WTC11 (cell line): ENCODE measurements around the gene EDAR.

Experiments used
- E2F4 ChIP-seq: sonication (generic); formaldehyde crosslinking; IDR thresholded peaks from 2 replicates; pipeline ENCODE4 v1.8.1; 2022; ENCODE audit warnings: low read depth, mild to moderate bottlenecking, moderate library complexity, missing genetic modification reagents, borderline replicate concordance
- FOXK1 ChIP-seq: sonication (generic); formaldehyde crosslinking; IDR thresholded peaks from 2 replicates; pipeline ENCODE4 v1.8.0; 2022; ENCODE audit warnings: mild to moderate bottlenecking, moderate library complexity, missing genetic modification reagents
- IRF2 ChIP-seq: sonication (generic); formaldehyde crosslinking; IDR thresholded peaks from 2 replicates; pipeline ENCODE4 v1.8.0; 2022; ENCODE audit warnings: low read depth, missing genetic modification reagents, borderline replicate concordance
- JUN ChIP-seq: sonication (generic); formaldehyde crosslinking; IDR thresholded peaks from 2 replicates; pipeline ENCODE4 v1.8.0; 2023; ENCODE audit warnings: mild to moderate bottlenecking, missing genetic modification reagents
- NR2C2 ChIP-seq: sonication (generic); formaldehyde crosslinking; IDR thresholded peaks from 2 replicates; pipeline ENCODE4 v1.8.0; 2022; ENCODE audit warnings: mild to moderate bottlenecking, missing genetic modification reagents
- TCF7 ChIP-seq: sonication (generic); formaldehyde crosslinking; IDR thresholded peaks from 2 replicates; pipeline ENCODE4 v1.8.0; 2022; ENCODE audit warnings: mild to moderate bottlenecking, low read depth, missing genetic modification reagents, moderate library complexity
- TEAD4 ChIP-seq: sonication (generic); formaldehyde crosslinking; IDR thresholded peaks from 2 replicates; pipeline ENCODE4 v1.8.0; 2022; ENCODE audit warnings: mild to moderate bottlenecking, missing genetic modification reagents
- ZNF121 ChIP-seq: sonication (generic); formaldehyde crosslinking; IDR thresholded peaks from 2 replicates; pipeline ENCODE4 v1.8.0; 2023; ENCODE audit warnings: missing genetic modification reagents
- TF ChIP-seq, protein P1 (sequence below): fragments of 200-600 bp; IDR thresholded peaks from 2 replicates; pipeline ENCODE4 v1.8.0; 2022; ENCODE audit warnings: antibody characterized with exemption
- TF ChIP-seq, protein P2 (sequence below): sonication (generic); formaldehyde crosslinking; IDR thresholded peaks from 2 replicates; pipeline ENCODE4 v1.8.0; 2022; ENCODE audit warnings: mild to moderate bottlenecking, missing genetic modification reagents
- TF ChIP-seq, protein P3 (sequence below): sonication (generic); formaldehyde crosslinking; IDR thresholded peaks from 2 replicates; pipeline ENCODE4 v1.8.1; 2022; ENCODE audit warnings: low read depth, missing genetic modification reagents, borderline replicate concordance

- TF ChIP-seq, protein P1, sequence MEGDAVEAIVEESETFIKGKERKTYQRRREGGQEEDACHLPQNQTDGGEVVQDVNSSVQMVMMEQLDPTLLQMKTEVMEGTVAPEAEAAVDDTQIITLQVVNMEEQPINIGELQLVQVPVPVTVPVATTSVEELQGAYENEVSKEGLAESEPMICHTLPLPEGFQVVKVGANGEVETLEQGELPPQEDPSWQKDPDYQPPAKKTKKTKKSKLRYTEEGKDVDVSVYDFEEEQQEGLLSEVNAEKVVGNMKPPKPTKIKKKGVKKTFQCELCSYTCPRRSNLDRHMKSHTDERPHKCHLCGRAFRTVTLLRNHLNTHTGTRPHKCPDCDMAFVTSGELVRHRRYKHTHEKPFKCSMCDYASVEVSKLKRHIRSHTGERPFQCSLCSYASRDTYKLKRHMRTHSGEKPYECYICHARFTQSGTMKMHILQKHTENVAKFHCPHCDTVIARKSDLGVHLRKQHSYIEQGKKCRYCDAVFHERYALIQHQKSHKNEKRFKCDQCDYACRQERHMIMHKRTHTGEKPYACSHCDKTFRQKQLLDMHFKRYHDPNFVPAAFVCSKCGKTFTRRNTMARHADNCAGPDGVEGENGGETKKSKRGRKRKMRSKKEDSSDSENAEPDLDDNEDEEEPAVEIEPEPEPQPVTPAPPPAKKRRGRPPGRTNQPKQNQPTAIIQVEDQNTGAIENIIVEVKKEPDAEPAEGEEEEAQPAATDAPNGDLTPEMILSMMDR = no peak
- TF ChIP-seq E2F4 (CRISPR knock-in tag) (no peak), NR2C2 (CRISPR knock-in tag) (no peak), JUN (CRISPR knock-in tag) (no peak), TCF7 (CRISPR knock-in tag) (no peak), FOXK1 (CRISPR knock-in tag) (no peak), IRF2 (no peak), TEAD4 (CRISPR knock-in tag) (no peak), ZNF121 (CRISPR knock-in tag) (no peak)
- TF ChIP-seq, protein P2, sequence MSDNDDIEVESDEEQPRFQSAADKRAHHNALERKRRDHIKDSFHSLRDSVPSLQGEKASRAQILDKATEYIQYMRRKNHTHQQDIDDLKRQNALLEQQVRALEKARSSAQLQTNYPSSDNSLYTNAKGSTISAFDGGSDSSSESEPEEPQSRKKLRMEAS (CRISPR knock-in tag) = no peak
- TF ChIP-seq, protein P3, sequence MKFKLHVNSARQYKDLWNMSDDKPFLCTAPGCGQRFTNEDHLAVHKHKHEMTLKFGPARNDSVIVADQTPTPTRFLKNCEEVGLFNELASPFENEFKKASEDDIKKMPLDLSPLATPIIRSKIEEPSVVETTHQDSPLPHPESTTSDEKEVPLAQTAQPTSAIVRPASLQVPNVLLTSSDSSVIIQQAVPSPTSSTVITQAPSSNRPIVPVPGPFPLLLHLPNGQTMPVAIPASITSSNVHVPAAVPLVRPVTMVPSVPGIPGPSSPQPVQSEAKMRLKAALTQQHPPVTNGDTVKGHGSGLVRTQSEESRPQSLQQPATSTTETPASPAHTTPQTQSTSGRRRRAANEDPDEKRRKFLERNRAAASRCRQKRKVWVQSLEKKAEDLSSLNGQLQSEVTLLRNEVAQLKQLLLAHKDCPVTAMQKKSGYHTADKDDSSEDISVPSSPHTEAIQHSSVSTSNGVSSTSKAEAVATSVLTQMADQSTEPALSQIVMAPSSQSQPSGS = no peak
Measured at GRCh38 chr2:108971661-108972566, 17.1 kb downstream of the EDAR start.
